ENCODE measurements around the gene CEP43. TPM values are rescaled to one million over a fixed set of nuclear protein-coding genes. Genes with fewer than 3 reads are reported as not detected.

Gene CEP43
- total and polyA plus RNA-seq, 8 donors: 7.5 to 99.6 (median 13.8) TPM

DNA sequence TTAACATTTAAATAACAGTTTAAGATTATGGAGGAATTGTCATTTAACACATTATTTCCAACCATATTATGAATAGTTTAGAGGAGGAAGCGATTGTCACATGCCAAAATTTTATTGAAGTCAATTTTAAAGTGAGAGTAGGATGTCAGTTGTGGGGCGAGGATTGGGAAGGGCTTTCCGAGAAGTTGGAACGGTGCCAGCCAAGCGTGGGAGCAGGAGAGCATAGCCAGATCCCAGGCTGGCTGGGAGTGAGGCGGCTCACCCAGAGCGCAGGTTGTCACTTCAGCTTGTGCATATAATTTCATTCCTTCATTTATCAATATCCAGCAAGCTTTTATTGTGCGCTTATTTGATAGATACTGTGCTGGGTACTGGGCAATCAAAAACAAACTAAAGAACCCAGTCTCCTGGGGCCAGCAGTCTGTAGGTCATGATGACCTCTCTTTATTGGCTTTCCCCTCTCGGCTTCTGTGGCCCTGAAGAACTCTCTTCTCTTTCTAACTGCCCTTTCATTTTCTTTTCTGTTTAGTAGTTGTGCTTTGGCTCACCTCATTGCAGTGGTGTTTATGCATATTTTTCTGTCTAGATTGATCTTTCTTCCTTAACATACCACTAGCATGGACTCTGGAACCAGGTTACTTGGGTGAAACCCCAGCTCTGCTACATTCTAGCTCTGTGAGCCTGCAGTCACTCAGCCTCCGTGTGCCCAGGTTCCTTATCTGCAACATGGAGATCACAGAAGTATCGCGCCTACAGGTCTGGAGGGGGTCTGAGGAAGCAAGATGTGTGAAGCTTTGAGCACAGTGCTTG is 6.4 kb downstream of the CEP43 start:
- intact Hi-C loops (cut with DNase I; ENCODE audit: low total_unique reads): no loop called here
- DNase-seq: peak; percentile 62 to 63
- no peak for TF ChIP-seq POLR2AphosphoS5 (IDR thresholded peaks at IDR 0.05)
- no peak for TF ChIP-seq POLR2A (IDR thresholded peaks at IDR 0.05)
- no peak for TF ChIP-seq EP300 (IDR thresholded peaks at IDR 0.05)
- no peak for TF ChIP-seq CTCF (IDR thresholded peaks at IDR 0.05)
- Histone ChIP-seq H3K4me1 (peaks cover 6 to 37% (median 25%) of the 10 kb centered on the region in 4 donors), H3K27ac (peak overlapping the region in 3 of 5 donors; percentile 9 to 36 (median 35)), H3K27me3 (no peaks in the 10 kb centered on the region), H3K4me3 (no peak overlapping the region), H3K9me3 (no peaks in the 10 kb centered on the region), H3K36me3 (peaks cover 3 to 26% (median 24%) of the 10 kb centered on the region in 4 donors)
- 41 to 52% (median 46%) methylated on average over 12 of the region's 12 CpGs for WGBS, 5 donors

GRCh38 chr6:167007985-167008384 is 8.8 kb downstream of the CEP43 start:
- Histone ChIP-seq H3K4me3 (no peak overlapping the region), H3K4me1 (peaks cover 0 to 18% (median 13%) of the 10 kb centered on the region in 4 donors), H3K27ac (peak overlapping the region in 1 of 5 donors; percentile 51), H3K27me3 (no peaks in the 10 kb centered on the region), H3K36me3 (peaks cover 9 to 48% (median 42%) of the 10 kb centered on the region in 4 donors), H3K9me3 (no peaks in the 10 kb centered on the region)
- intact Hi-C loops (cut with DNase I; ENCODE audit: low total_unique reads): no loop called here
- DNase-seq: peak in 1 of 2 donors; percentile 30
- no peak for TF ChIP-seq POLR2A (IDR thresholded peaks at IDR 0.05)
- no peak for TF ChIP-seq POLR2AphosphoS5 (IDR thresholded peaks at IDR 0.05)
- no peak for TF ChIP-seq EP300 (IDR thresholded peaks at IDR 0.05)
- TF ChIP-seq CTCF (IDR thresholded peaks at IDR 0.05): no peak
- WGBS, 5 donors: 35 to 57% (median 42%) methylated on average over 4 of the region's 4 CpGs

- no peak overlapping the region for H3K4me3 ChIP-seq
- DNase-seq: peak in 1 of 2 donors; percentile 30
- no peak for TF ChIP-seq POLR2A (IDR thresholded peaks at IDR 0.05)
- no peak for TF ChIP-seq CTCF (IDR thresholded peaks at IDR 0.05)
- no peak for TF ChIP-seq POLR2AphosphoS5 (IDR thresholded peaks at IDR 0.05)
- no peak for TF ChIP-seq EP300 (IDR thresholded peaks at IDR 0.05)
- H3K36me3 ChIP-seq: peaks cover 6 to 65% (median 59%) of the 10 kb centered on the region in 4 donors
- no peaks in the 10 kb centered on the region for H3K27me3 ChIP-seq
- intact Hi-C loops (cut with DNase I; ENCODE audit: low total_unique reads): no loop called here
- no peaks in the 10 kb centered on the region for H3K4me1 ChIP-seq
- WGBS, 5 donors: 45 to 85% (median 82%) methylated on average over 1 of the region's 1 CpG
- H3K27ac ChIP-seq: no peak overlapping the region
- no peaks in the 10 kb centered on the region for H3K9me3 ChIP-seq
These were observed 13.9 kb downstream of the CEP43 start for GRCh38 chr6:167013067-167013466.

GRCh38 chr6:167013946-167014345 is 14.7 kb downstream of the CEP43 start:
- Histone ChIP-seq H3K27ac (no peak overlapping the region), H3K36me3 (peaks cover 6 to 69% (median 61%) of the 10 kb centered on the region in 4 donors), H3K4me1 (no peaks in the 10 kb centered on the region), H3K4me3 (no peak overlapping the region), H3K9me3 (no peaks in the 10 kb centered on the region), H3K27me3 (no peaks in the 10 kb centered on the region)
- no peak for TF ChIP-seq EP300 (IDR thresholded peaks at IDR 0.05)
- no peak for TF ChIP-seq CTCF (IDR thresholded peaks at IDR 0.05)
- no peak for TF ChIP-seq POLR2A (IDR thresholded peaks at IDR 0.05)
- TF ChIP-seq POLR2AphosphoS5 (IDR thresholded peaks at IDR 0.05): no peak
- WGBS, 5 donors: 95 to 98% (median 96%) methylated on average over 4 of the region's 4 CpGs
- intact Hi-C loops (cut with DNase I; ENCODE audit: low total_unique reads): no loop called here
- no peak for DNase-seq
